Spleen (tissue), 11 donors: ENCODE results near the gene ABCA12. TPM values are rescaled to one million over a fixed set of nuclear protein-coding genes. Genes with fewer than 3 reads are reported as not detected.
"Not testable (repeated sequence)": the region's sequence is repeated elsewhere in the genome, so short reads cannot be mapped to it uniquely, and the experiment has no call there.

Experiments
- DNase-seq: peaks from one replicate; pipeline ENCODE4 v3.0.0-alpha.2; 2020
- H3K27ac ChIP-seq, 8 donors: fragments of 200-600 bp; sonication (generic) in 7 of 8; 1 replicate in 4 of 8; 2 replicates in 4 of 8; pipeline versions ENCODE4 v1.5.0 to v1.8.0; 2016 to 2021; ENCODE audit warnings: inconsistent platforms in 4 of 8, mild to moderate bottlenecking in 4 of 8, moderate library complexity in 1 of 8
- H3K27me3 ChIP-seq, 7 donors: fragments of 200-600 bp; sonication (generic) in 6 of 7; replicated peaks in 1 of 7; 1 replicate in 4 of 7; 2 replicates in 3 of 7; pipeline versions ENCODE4 v1.5.0 to v1.8.0; 2016 to 2021; ENCODE audit warnings: inconsistent platforms in 3 of 7, mild to moderate bottlenecking in 1 of 7
- H3K36me3 ChIP-seq, 6 donors: fragments of 200-600 bp; sonication (generic) in 5 of 6; 1 replicate in 4 of 6; 2 replicates in 2 of 6; pipeline versions ENCODE4 v1.5.0 to v1.8.0; 2016 to 2021; ENCODE audit warnings: inconsistent platforms in 2 of 6
- H3K4me1 ChIP-seq, 6 donors: fragments of 200-600 bp; sonication (generic) in 5 of 6; 1 replicate in 3 of 6; 2 replicates in 3 of 6; pipeline versions ENCODE4 v1.5.0 to v1.8.0; 2016 to 2021; ENCODE audit warnings: inconsistent platforms in 3 of 6
- H3K4me3 ChIP-seq, 8 donors: fragments of 200-600 bp; sonication (generic) in 7 of 8; 1 replicate in 4 of 8; 2 replicates in 4 of 8; pipeline versions ENCODE4 v1.5.0 to v1.8.0; 2016 to 2021; ENCODE audit warnings: inconsistent platforms in 4 of 8, mild to moderate bottlenecking in 4 of 8, moderate library complexity in 2 of 8
- H3K9me3 ChIP-seq, 8 donors: fragments of 200-600 bp; sonication (generic) in 7 of 8; 1 replicate in 4 of 8; 2 replicates in 4 of 8; pipeline versions ENCODE4 v1.5.0 to v1.8.0; 2016 to 2021; ENCODE audit warnings: inconsistent platforms in 4 of 8
- POLR2A ChIP-seq, 3 donors: fragments of 450-650 bp; IDR thresholded peaks; one replicate each; pipeline ENCODE4 v1.5.1; 2017; ENCODE audit warnings: antibody characterized with exemption in 3 of 3, mild to moderate bottlenecking in 1 of 3
- POLR2AphosphoS5 ChIP-seq, 3 donors: sonication (generic); formaldehyde crosslinking; IDR thresholded peaks; one replicate each; pipeline ENCODE4 v1.5.1; 2017; ENCODE audit warnings: antibody characterized with exemption in 3 of 3
- WGBS, 5 donors: extraction: QIAGEN DNeasy Blood & Tissue Kit in 3 of 5; methylation state at CpG; one replicate each; pipeline versions ENCODE4 v1.1.5 to v1.1.7; 2013 to 2018; 5-methylcytosine and 5-hydroxymethylcytosine counted together
- intact Hi-C: fragments of 100-400 bp; cut with DNase I; formaldehyde crosslinking; loops from one replicate; pipeline ENCODE4 v1.15.0; 2023; ENCODE audit warnings: low total_unique reads
- polyA plus RNA-seq, 3 donors: library from polyadenylated mRNA; stranded (reverse); fragments of 200-250 nt; gene quantifications; one replicate each; pipeline ENCODE4 v1.2.1, GENCODE V29; 2013
- total RNA-seq, 7 donors: library from RNA; depleted of rRNA in 3 of 7; stranded (reverse); fragments of >200 nt in 3 of 7; fragmentation: NEBNext Ultra II Directional in 4 of 7; extraction: Animal tissue kit (Norgen Biotek cat#: 25700) in 4 of 7; gene quantifications; one replicate each; pipeline versions ENCODE4 v1.1.0 to v1.2.1, GENCODE V29; 2016 to 2021
- TF ChIP-seq, protein P1 (sequence below), 11 experiments: fragments of 200-600 bp in 7 of 11; fragments of 450-650 bp in 4 of 11; sonication (generic) in 4 of 11; IDR thresholded peaks in 8 of 11; conservative IDR thresholded peaks in 3 of 11; 1 replicate in 7 of 11; 2 replicates in 4 of 11; pipeline versions ENCODE4 v1.4.0 to v1.8.0; 2016 to 2021; ENCODE audit warnings: antibody characterized with exemption in 11 of 11, inconsistent platforms in 4 of 11, mild to moderate bottlenecking in 1 of 11
- donor health status: healthy with polysubstance abuse.
- donor health status: DM: no; HTN: no; CAD: no; lungs with moderate emphysema.
- donor health status: DM: no; HTN: no; CAD: no.
- donor health status: Bipolar disorder and iron deficiency.
- donor health status: healthy.
- donor health status: DM: no; HTN: no; CAD: no.
- donor health status: DM: yes; HTN: yes; CAD: no.

The ABCA12 gene
- total and polyA plus RNA-seq, 10 donors = not detected

DNA sequence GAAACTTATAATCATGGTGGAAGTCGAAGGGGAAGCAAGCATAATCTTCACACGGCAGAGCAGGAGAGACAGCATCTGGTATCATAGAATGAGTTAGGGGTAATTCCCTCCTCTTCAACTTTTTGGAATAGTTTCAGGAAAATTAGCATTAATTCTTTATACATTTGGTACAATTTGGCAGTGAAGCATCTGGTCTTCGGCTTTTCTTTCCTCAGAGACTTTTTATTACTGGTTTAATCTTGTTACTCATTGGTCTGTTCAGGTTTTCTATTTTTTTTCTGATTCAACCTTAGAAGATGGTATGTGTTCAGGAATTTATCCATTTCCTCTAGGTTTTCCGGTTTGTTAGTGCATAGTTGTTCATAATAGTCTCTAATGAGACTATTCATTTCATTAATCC, 39.7 kb upstream of the ABCA12 start:
- WGBS, 5 donors = 79 to 86% (median 84%) methylated on average over 4 of the region's 4 CpGs
- TF ChIP-seq POLR2AphosphoS5 (IDR thresholded peaks at IDR 0.05) (no peak), POLR2A (IDR thresholded peaks at IDR 0.05) (no peak)
- TF ChIP-seq, protein P1, sequence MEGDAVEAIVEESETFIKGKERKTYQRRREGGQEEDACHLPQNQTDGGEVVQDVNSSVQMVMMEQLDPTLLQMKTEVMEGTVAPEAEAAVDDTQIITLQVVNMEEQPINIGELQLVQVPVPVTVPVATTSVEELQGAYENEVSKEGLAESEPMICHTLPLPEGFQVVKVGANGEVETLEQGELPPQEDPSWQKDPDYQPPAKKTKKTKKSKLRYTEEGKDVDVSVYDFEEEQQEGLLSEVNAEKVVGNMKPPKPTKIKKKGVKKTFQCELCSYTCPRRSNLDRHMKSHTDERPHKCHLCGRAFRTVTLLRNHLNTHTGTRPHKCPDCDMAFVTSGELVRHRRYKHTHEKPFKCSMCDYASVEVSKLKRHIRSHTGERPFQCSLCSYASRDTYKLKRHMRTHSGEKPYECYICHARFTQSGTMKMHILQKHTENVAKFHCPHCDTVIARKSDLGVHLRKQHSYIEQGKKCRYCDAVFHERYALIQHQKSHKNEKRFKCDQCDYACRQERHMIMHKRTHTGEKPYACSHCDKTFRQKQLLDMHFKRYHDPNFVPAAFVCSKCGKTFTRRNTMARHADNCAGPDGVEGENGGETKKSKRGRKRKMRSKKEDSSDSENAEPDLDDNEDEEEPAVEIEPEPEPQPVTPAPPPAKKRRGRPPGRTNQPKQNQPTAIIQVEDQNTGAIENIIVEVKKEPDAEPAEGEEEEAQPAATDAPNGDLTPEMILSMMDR (IDR thresholded peaks at IDR 0.05 in 8 of 11, conservative IDR thresholded peaks at IDR 0.05 in 3 of 11) = no peak
- Histone ChIP-seq H3K36me3 (no peaks in the 10 kb centered on the region), H3K27me3 (no peaks in the 10 kb centered on the region), H3K4me1 (no peaks in the 10 kb centered on the region), H3K27ac (no peak overlapping the region), H3K4me3 (no peak overlapping the region), H3K9me3 (peaks cover 0 to 19% (median 7%) of the 10 kb centered on the region in 8 donors)
- no peak for DNase-seq
- intact Hi-C loops = no loop called here

DNA sequence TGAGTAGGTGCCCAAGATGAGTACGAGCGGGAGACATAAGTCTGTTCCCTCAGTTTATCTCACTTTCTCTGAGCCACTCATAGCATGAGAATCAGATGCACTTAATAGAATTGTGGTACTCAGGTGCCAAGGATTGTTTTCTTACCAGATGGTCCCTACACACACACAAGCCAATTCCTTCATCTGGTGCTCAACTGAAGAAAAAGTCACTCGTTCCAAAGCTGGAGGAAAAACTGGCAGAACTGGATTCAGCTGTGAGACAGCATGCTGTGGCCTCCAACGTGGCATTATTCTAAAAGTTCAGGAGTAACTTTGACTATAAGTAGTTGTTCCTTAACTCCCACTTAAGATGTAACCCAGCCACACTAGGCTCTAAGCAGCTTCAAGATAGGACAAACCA, 33.4 kb upstream of the ABCA12 start:
- DNase-seq = no peak
- 81 to 87% (median 87%) methylated on average over 4 of the region's 4 CpGs for WGBS, 5 donors
- intact Hi-C loops = no loop called here
- no peaks in the 10 kb centered on the region for H3K27me3 ChIP-seq
- H3K36me3 ChIP-seq = no peaks in the 10 kb centered on the region
- H3K9me3 ChIP-seq = no peaks in the 10 kb centered on the region
- TF ChIP-seq POLR2AphosphoS5 (IDR thresholded peaks at IDR 0.05) = no peak
- no peak overlapping the region for H3K4me3 ChIP-seq
- peaks cover 0 to 12% (median 0%) of the 10 kb centered on the region in 6 donors for H3K4me1 ChIP-seq
- no peak overlapping the region for H3K27ac ChIP-seq

DNA sequence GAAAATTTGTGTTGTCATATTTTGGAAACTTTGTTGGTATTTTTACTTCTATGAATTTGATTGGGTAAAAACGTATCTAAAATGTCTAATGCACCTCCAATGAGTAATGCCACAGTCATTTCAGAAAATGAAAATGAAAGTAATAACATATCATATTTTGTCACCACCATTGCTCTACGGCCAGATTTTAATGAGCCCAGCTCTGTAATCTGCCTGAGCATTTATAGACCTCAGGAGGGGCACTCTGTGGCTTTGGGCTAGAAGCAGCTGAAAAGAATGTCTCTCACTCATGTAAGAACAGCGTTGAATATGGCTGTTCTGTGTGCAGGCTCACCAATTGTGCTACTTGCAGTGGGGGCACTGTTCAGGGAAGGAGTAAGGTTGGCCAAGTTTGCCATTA, 32.7 kb upstream of the ABCA12 start:
- intact Hi-C loops = no loop called here
- TF ChIP-seq POLR2AphosphoS5 (IDR thresholded peaks at IDR 0.05) (no peak), POLR2A (IDR thresholded peaks at IDR 0.05) (no peak)
- TF ChIP-seq, protein P1 (IDR thresholded peaks at IDR 0.05 in 8 of 11, conservative IDR thresholded peaks at IDR 0.05 in 3 of 11) = no peak
- Histone ChIP-seq H3K9me3 (no peaks in the 10 kb centered on the region), H3K4me3 (peak overlapping the region in 2 of 8 donors; percentile 26 to 59), H3K36me3 (no peaks in the 10 kb centered on the region), H3K27ac (peak overlapping the region in 2 of 8 donors; percentile 26 to 27), H3K27me3 (no peaks in the 10 kb centered on the region), H3K4me1 (peaks cover 0 to 12% (median 0%) of the 10 kb centered on the region in 6 donors)
- WGBS, 5 donors = 17 to 46% (median 25%) methylated on average over 3 of the region's 3 CpGs
- no peak for DNase-seq

DNA sequence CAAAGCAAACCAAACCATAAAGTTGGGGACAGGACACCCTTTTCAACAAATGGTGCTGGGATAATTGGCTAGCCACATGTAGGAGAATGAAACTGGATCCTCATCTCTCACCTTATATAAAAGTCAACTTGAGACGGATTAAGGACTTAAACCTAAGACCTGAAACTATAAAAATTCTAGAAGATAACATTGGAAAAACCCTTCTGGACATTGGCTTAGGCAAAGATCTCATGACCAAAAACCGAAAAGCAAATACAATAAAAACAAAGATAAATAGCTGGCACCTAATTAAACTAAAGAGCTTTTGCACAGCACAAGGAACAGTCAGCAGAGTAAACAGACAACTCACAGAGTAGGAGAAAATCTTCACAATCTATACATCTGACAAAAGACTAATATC, 28.1 kb upstream of the ABCA12 start:
- H3K4me3 ChIP-seq, DNase-seq, H3K27ac ChIP-seq, intact Hi-C loops, H3K27me3 ChIP-seq, H3K9me3 ChIP-seq, H3K36me3 ChIP-seq: not testable (repeated sequence)
- H3K4me1 ChIP-seq = peaks cover 0 to 12% (median 0%) of the 10 kb centered on the region in 6 donors
- WGBS, 5 donors = 79 to 95% (median 86%) methylated on average over 2 of the region's 2 CpGs

DNA sequence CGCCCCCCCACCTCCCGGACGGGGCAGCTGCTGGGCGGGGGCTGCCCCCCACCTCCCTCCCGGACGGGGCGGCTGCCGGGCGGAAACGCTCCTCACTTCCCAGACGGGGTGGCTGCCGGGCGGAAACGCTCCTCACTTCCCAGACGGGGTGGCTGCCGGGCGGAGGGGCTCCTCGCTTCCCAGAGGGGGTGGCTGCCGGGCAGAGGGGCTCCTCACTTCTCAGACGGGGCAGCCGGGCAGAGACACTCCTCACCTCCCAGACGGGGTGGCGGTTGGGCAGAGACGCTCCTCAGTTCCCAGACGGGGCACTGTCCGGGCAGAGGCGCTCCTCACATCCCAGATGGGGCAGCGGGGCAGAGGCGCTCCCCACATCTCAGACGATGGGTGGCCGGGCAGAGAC, 24.9 kb upstream of the ABCA12 start:
- DNase-seq, intact Hi-C loops, H3K36me3 ChIP-seq, H3K4me1 ChIP-seq, H3K27ac ChIP-seq, H3K27me3 ChIP-seq, H3K4me3 ChIP-seq: not testable (repeated sequence)
- H3K9me3 ChIP-seq = peaks cover 0 to 13% (median 0%) of the 10 kb centered on the region in 8 donors
- WGBS, 5 donors = 95 to 100% (median 97%) methylated on average over 4 to 31 of the region's 31 CpGs

DNA sequence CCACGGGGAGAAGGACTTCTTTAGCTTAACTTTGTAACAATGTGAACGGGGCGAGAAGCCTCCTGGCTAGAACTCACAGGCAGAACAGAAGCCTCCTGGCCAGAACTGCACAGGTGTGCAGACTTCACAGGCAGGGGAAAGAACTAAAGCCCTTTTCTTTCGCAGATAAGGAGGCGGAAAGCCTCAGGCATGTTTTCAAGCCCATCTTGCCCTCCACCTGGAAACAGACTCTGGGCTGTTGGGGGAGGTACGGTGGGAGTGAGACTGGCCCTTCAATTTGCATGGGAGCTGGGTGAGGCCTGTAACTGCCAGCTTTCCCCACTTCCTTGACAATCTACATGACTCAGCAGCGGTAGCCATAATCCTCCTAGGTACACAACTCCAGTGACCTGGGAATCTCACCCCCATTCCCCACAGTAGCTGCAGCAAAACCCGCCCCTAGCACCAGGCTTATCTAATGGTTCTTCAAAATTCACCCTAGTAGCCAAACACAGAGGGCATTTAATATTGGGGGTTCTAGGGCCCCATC, 22.9 kb upstream of the ABCA12 start:
- no peaks in the 10 kb centered on the region for H3K36me3 ChIP-seq
- H3K9me3 ChIP-seq = peaks cover 0 to 13% (median 0%) of the 10 kb centered on the region in 8 donors
- no peak overlapping the region for H3K27ac ChIP-seq
- no peaks in the 10 kb centered on the region for H3K27me3 ChIP-seq
- intact Hi-C loops = no loop called here
- no peaks in the 10 kb centered on the region for H3K4me1 ChIP-seq
- DNase-seq = no peak
- H3K4me3 ChIP-seq = no peak overlapping the region
- TF ChIP-seq POLR2AphosphoS5 (IDR thresholded peaks at IDR 0.05) = no peak
- WGBS, 5 donors = 85 to 93% (median 88%) methylated on average over 8 of the region's 8 CpGs
